ENCODE data around the gene TDRD1.

- TF ChIP-seq CTCF (IDR thresholded peaks at IDR 0.05): no peak
- TF ChIP-seq EZH2 (IDR thresholded peaks at IDR 0.05; ENCODE audit: borderline replicate concordance, insufficient read depth, low read depth, low read length, poor library complexity, severe bottlenecking): no peak
Measured at GRCh38 chr10:114243661-114244060, 64.5 kb downstream of the TDRD1 start.

All from B cell (primary cell).